Breast epithelium (tissue), 4 donors: ENCODE data around the gene CTCF. TPM values are rescaled to one million over a fixed set of nuclear protein-coding genes. Genes with fewer than 3 reads are reported as not detected.

Experiments
- DNase-seq, 2 donors: peaks; one replicate each; pipeline ENCODE4 v3.0.0-alpha.2; 2019; ENCODE audit warnings: low spot score in 2 of 2
- H3K27ac ChIP-seq, 2 donors: fragments of 200-600 bp; sonication (generic) in 1 of 2; one replicate each; pipeline ENCODE4 v1.5.1; 2016 to 2019; ENCODE audit warnings: mild to moderate bottlenecking in 1 of 2
- H3K27me3 ChIP-seq, 2 donors: fragments of 200-600 bp; sonication (generic) in 1 of 2; one replicate each; pipeline versions ENCODE4 v1.5.1 to v1.6.0; 2017 to 2019; ENCODE audit warnings: control low read depth in 1 of 2, mild to moderate bottlenecking in 1 of 2
- H3K36me3 ChIP-seq: fragments of 200-600 bp; one replicate; pipeline ENCODE4 v1.5.1; 2019
- H3K4me1 ChIP-seq, 2 donors: fragments of 200-600 bp; sonication (generic); one replicate each; pipeline ENCODE4 v1.5.1; 2016 to 2019; ENCODE audit warnings: control low read depth in 1 of 2
- H3K4me3 ChIP-seq, 3 donors: fragments of 200-600 bp; sonication (generic); 1 replicate in 2 of 3; 2 replicates in 1 of 3; pipeline ENCODE4 v1.5.1; 2016 to 2019; ENCODE audit warnings: mild to moderate bottlenecking in 3 of 3, moderate library complexity in 2 of 3
- H3K9me3 ChIP-seq, 2 donors: fragments of 200-600 bp; sonication (generic) in 1 of 2; one replicate each; pipeline ENCODE4 v1.5.1; 2016 to 2019; ENCODE audit warnings: control low read depth in 1 of 2
- CTCF ChIP-seq, 3 donors: fragments of 450-650 bp; IDR thresholded peaks; one replicate each; pipeline ENCODE4 v1.5.1; 2016 to 2017; ENCODE audit warnings: antibody characterized with exemption in 3 of 3, mild to moderate bottlenecking in 3 of 3, moderate library complexity in 3 of 3
- POLR2A ChIP-seq: fragments of 450-650 bp; IDR thresholded peaks from one replicate; pipeline ENCODE4 v1.6.1; 2016; ENCODE audit warnings: antibody characterized with exemption, mild to moderate bottlenecking, moderate library complexity
- POLR2AphosphoS5 ChIP-seq, 3 donors: sonication (generic); formaldehyde crosslinking; IDR thresholded peaks; one replicate each; pipeline ENCODE4 v1.6.1; 2017; ENCODE audit warnings: antibody characterized with exemption in 3 of 3
- intact Hi-C: fragments of 100-400 bp; cut with DNase I; formaldehyde crosslinking; loops from one replicate; pipeline ENCODE4 v1.15.1; 2023; ENCODE audit warnings: low total_unique reads
- total RNA-seq, 3 donors: library from RNA; depleted of rRNA; stranded (reverse); fragments of >200 nt; gene quantifications; one replicate each; pipeline ENCODE4 v1.1.0, GENCODE V29; 2016

CTCF gene
- total RNA-seq, 3 donors from 2014 or later: 27.8 to 51.7 (median 38.0) TPM

GRCh38 chr16:67563708-67564468 is 1.6 kb downstream of the CTCF start:
- H3K9me3 ChIP-seq: no peaks in the 10 kb centered on the region
- H3K27ac ChIP-seq: peak overlapping the region; percentile 97 to 100
- intact Hi-C loops: no loop called here
- H3K4me1 ChIP-seq: peaks cover 8% of the 10 kb centered on the region in 2 donors
- peak in 1 of 2 donors; percentile 63 for DNase-seq
- H3K36me3 ChIP-seq: no peaks in the 10 kb centered on the region
- H3K27me3 ChIP-seq: no peaks in the 10 kb centered on the region
- H3K4me3 ChIP-seq: peak overlapping the region; percentile 84 to 97 (median 95)
- TF ChIP-seq CTCF (IDR thresholded peaks at IDR 0.05): no peak
- TF ChIP-seq POLR2AphosphoS5 (IDR thresholded peaks at IDR 0.05): peak in 2 of 3 donors; percentile 38 to 46

- H3K4me1 ChIP-seq: peaks cover 8% of the 10 kb centered on the region in 2 donors
- no peak for TF ChIP-seq POLR2A
- no peak for TF ChIP-seq POLR2AphosphoS5 (IDR thresholded peaks at IDR 0.05)
- no peak for TF ChIP-seq CTCF (IDR thresholded peaks at IDR 0.05)
- intact Hi-C loops: no loop called here
These were observed 3.3 kb downstream of the CTCF start for GRCh38 chr16:67565470-67566100.

GRCh38 chr16:67571464-67571863 is 9.1 kb downstream of the CTCF start:
- no peaks in the 10 kb centered on the region for H3K4me1 ChIP-seq
- H3K9me3 ChIP-seq: no peaks in the 10 kb centered on the region

More at GRCh38 chr16:67565470-67566100, 3.3 kb downstream of the CTCF start:
- no peak overlapping the region for H3K4me3 ChIP-seq
- H3K9me3 ChIP-seq: no peaks in the 10 kb centered on the region
- no peaks in the 10 kb centered on the region for H3K36me3 ChIP-seq
- no peaks in the 10 kb centered on the region for H3K27me3 ChIP-seq
- H3K27ac ChIP-seq: no peak overlapping the region
- DNase-seq: no peak

GRCh38 chr16:67571981-67572431 is 9.7 kb downstream of the CTCF start:
- no peak for DNase-seq
- TF ChIP-seq POLR2AphosphoS5 (IDR thresholded peaks at IDR 0.05) (no peak), POLR2A (no peak), CTCF (IDR thresholded peaks at IDR 0.05) (no peak)
- Histone ChIP-seq H3K4me1 (no peaks in the 10 kb centered on the region), H3K4me3 (no peak overlapping the region), H3K36me3 (no peaks in the 10 kb centered on the region), H3K27me3 (no peaks in the 10 kb centered on the region), H3K27ac (no peak overlapping the region), H3K9me3 (no peaks in the 10 kb centered on the region)
- intact Hi-C loops: no loop called here

More at GRCh38 chr16:67571464-67571863, 9.1 kb downstream of the CTCF start:
- DNase-seq: no peak
- Histone ChIP-seq H3K27ac (no peak overlapping the region), H3K36me3 (no peaks in the 10 kb centered on the region), H3K4me3 (no peak overlapping the region), H3K27me3 (no peaks in the 10 kb centered on the region)
- intact Hi-C loops: no loop called here
- no peak for TF ChIP-seq POLR2AphosphoS5 (IDR thresholded peaks at IDR 0.05)
- TF ChIP-seq CTCF (IDR thresholded peaks at IDR 0.05): no peak
- no peak for TF ChIP-seq POLR2A

- no peak for DNase-seq
- no peak overlapping the region for H3K4me3 ChIP-seq
- no peaks in the 10 kb centered on the region for H3K36me3 ChIP-seq
- no peaks in the 10 kb centered on the region for H3K27me3 ChIP-seq
- no peaks in the 10 kb centered on the region for H3K4me1 ChIP-seq
- TF ChIP-seq CTCF (IDR thresholded peaks at IDR 0.05): no peak
- no peak for TF ChIP-seq POLR2AphosphoS5 (IDR thresholded peaks at IDR 0.05)
- no peak for TF ChIP-seq POLR2A
- no peaks in the 10 kb centered on the region for H3K9me3 ChIP-seq
- intact Hi-C loops: loop anchor here (10.0 kb wide), 1 partner anchor 835 kb away; no protein-coding TSS in a partner anchor
- H3K27ac ChIP-seq: no peak overlapping the region
These were observed 17.4 kb downstream of the CTCF start for GRCh38 chr16:67579686-67580085.
